COLO668 (cell line): ENCODE results near the gene LRRC27.

ENCODE experiments used
- DNase-seq: peaks from one replicate; lab custom pipeline; 2025; ENCODE audit not compliant: unreplicated experiment; lab: John Stamatoyannopoulos, UW

Gene LRRC27

GRCh38 chr10:132300582-132300981 lies 31.4 kb upstream of the LRRC27 start:
- no peak for DNase-seq

DNA sequence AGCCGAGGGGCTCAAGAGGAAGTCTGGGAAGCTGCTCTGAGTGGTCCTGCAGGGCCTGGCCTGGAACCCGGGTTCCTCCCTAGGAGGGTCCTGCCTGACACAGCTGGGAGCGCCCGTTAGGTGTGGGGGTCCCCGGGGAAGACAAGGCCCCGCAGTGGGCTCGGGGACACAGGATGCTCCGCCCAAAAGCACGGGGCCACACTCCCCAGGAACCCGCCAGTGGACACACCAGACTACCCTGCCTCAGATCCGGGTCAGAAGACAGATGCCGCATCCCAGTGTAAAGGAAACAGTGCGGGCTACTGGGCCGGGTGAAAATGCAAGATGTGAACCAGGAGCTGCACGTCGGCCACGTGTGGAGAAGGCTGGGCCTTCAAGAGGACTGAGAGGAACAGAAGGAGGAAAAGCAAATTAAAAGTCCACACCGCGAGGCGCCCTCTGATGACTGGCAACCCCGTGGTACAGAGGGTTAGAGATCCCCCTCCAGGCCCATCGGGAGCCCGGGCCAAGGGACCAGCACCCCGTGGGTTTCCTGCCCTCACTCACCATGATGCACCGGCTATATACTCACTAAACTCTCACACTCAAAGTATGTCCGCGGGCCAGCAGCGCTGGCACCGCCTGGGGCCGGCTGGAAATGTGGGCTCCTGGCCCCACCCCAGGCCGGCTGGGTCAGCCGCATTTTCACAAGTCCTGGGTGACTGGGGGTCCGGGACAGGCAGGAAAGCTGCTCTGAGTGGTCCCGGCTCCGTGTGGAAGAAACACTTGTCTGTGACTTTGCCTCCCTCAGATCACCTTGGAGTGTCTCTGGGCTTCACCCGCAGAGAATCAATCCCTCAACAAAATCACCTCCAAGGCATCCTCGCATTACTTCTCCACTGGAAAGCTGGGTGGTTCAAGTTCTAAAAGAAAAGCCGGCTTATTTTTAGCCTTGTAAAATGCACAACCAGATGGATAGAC lies 30.3 kb upstream of the LRRC27 start:
- no peak for DNase-seq

GRCh38 chr10:132302421-132303310 lies 29.3 kb upstream of the LRRC27 start:
- DNase-seq = no peak

DNA sequence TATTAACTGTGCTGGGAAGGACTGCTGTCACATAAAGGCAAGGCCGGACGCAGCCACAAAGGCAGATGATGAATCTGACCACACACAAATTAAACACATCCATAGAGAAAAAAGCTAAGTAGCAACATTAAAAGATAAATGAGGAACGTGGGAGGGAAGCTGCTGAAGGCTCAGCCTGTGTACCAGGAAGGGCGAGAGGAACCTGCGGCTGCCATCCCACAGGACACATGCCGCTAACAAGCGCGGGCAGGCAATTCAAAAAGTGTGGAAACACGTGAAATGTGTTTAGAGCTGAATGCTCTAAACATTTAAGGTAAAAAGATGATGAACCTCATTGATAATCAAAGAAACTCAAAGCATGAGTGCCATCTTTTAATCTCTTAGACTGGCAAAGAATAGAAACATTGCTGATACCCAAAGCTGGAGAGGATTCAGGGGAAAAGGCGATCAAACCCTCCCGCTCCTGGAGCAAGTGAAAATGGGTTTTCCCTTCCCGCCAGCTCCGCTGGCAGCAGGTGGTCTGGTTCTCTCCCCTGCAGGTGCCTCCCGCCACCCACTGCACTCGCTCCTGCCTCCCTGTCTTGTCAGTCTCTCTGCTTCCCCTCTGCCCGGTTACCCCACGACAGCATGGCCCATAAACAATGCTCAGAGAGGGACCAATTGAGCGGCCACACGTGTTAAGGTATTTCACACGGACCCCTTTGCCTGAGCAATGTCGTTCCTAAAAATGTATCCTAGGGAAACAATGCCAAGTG lies 28.5 kb upstream of the LRRC27 start:
- DNase-seq = peak; percentile 5

DNA sequence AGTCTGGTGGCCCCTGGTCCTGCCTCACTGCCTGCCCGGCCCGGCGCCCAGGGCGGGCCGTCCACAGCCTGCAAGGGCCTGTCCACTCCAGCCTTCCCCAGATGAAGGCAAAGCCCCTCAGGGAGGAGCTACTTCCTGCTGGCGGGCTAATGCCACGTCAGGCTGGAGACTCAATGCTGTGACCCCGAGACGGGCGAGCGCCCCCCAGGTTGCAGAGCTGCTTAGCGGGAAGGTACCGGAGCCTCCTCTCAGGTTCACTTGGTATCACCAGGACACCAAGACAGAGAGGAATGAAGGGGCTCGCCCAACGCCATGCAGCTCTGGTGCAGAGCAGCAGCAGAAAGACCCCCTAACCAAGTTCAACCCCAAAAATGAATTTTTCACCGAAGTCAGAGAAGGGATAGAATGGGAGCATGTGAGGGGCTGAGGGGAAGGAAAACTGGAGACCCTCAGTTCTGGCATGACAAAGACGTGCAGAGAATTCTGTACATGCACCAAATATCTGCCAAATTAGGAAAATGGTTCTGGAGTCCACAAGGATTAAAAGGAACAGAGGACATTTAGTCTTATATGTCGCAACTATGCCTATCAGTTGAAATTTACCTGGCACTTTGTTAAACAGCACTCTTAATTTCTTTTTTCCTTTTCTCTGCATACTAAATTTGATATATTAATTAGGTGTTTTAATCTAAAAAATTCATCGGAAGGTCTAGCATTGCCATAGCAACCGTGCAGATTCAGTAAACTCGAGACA lies 27.1 kb upstream of the LRRC27 start:
- no peak for DNase-seq

DNA sequence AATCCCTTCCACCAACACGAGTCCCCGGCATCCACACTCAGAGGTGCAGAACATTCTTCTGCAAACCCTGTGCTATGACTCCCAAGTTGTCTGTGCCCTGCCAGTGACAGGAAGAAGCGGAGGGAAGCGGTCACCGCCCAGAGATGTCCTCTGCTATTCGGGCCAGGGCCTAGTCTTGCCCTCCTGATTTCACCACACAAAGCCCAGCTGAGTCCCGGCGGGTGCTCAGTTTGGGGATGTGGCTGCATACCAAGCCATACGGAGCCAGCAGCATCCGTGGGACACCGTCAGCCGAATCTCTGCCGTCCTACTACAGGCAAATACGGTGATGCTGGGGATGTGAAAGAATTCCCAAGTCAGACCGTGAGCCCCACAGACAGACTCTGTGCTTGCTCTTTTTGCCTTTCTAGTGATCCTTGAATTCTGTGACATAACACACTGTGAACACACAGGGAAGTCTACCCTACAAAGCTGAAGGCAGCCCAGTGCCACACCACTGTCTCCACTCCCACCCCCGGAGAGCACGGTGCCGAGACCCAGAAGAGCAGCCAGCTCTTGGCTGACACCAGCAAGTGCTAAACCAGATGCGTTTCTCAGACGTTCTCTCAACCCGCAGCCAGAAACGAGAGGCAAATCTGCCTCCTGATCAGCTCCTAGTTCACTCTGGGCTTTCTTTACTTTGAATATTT lies 26.2 kb upstream of the LRRC27 start:
- no peak for DNase-seq

GRCh38 chr10:132306343-132306685 lies 25.7 kb upstream of the LRRC27 start:
- no peak for DNase-seq

DNA sequence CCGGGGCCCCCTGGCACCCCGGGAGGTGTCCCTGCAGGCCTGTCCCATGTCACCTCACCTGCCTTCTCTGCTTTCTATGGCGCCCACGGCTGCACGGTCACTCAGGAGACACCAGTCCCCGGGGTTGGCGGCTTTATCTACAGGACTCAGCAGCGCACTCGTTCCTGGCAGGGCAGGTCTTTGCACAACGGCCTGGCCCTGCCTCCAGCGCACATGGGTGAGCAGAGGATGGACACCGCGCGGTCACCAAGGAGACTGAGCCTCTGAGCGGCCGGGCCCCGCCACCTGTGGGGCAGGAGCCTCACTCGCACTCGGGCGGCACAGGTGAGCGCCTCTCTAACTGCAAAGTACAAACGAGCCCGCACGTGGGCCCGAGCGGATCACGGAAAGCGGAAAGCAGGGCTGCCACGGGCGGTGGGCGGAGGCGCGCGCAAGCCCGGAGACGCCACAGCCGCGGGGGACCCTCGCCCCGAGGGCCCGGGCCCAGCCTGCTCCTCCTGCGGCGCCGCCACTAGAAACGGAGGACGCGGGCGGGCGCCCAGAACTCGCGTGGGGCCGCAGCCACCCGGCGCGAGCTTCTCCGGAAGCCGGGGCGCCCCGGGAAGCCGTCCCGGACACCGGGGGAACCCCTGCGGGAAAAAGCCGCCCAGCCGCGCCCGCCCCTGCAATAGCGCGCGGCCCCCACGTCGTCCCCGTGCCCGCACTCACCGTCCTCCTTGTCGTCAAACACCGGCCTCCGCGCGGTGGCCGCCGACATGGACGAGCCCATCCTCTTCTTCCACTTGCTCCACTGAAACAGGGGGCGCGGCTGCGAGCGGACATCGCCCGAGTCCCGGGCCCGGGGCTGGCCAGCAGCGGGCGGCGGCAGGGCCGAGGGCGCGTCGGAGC lies 24.9 kb upstream of the LRRC27 start:
- peak; percentile 88 for DNase-seq

GRCh38 chr10:132307823-132308586 lies 24.0 kb upstream of the LRRC27 start, which contains the start of gene STK32C:
Gene STK32C (minus strand): TSS chr10:132307950. CDS start chr10:132307833, 117 bp downstream.
- peak; percentile 89 for DNase-seq

GRCh38 chr10:132308587-132309470 lies 23.2 kb upstream of the LRRC27 start:
- no peak for DNase-seq

DNA sequence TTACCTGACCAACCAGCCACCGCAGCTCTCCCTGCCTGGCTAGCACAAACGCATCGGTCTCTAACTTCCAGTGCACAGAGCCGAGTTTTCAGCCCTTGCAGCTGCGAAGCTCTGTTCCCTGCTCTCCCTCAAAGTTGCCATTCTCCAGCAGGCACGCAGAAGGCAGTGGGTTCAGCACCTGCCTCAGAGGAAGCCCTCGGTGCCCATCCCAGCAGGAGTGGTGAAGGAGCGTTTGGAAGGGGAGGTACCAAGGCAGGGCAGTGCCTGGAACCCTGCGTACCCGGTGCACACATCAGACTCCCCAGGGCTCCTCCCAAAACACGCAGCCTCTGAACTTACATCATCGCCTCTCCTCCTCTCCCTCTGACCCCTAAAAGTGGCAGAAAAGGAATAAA lies 22.5 kb upstream of the LRRC27 start:
- no peak for DNase-seq

- DNase-seq = no peak
Observed at GRCh38 chr10:132309879-132310591, 22.0 kb upstream of the LRRC27 start.

GRCh38 chr10:132310701-132311337 lies 21.2 kb upstream of the LRRC27 start:
- no peak for DNase-seq

- DNase-seq = peak; percentile 20
Observed at GRCh38 chr10:132311338-132311939, 20.6 kb upstream of the LRRC27 start.

DNA sequence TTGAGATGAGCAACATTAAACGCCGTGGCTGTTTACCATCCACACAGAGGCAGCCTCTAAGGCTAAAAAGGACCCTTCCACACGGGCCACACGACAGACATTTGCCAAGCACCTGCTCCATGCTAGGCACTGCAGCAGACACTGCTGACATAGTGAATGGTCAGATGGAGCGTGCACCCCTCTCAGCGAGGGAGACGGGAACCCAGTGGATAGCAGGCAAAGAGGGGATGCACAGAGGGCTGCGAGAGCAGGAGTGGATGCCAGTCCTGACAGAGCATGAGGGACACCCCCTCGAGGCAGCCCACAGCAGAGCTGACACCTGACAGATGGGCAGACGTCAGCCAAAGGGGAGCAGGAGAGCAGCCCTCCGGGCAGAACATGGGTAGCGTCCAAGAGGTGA lies 18.7 kb upstream of the LRRC27 start:
- no peak for DNase-seq

- no peak for DNase-seq
Observed at GRCh38 chr10:132313865-132314264, 18.1 kb upstream of the LRRC27 start.
